ENCODE data around the gene C19orf25. TPM values are rescaled to one million over a fixed set of nuclear protein-coding genes. Genes with fewer than 3 reads are reported as not detected.
A peak's percentile ranks its signal among the peaks of the same experiment; 100 is the strongest.

Gene C19orf25
- total and polyA plus RNA-seq, 2 of the 13 experiments (the other 11 are each of a cell fraction or from before 2014, with no cell fraction given), result 14.2 to 32.4 TPM

DNA sequence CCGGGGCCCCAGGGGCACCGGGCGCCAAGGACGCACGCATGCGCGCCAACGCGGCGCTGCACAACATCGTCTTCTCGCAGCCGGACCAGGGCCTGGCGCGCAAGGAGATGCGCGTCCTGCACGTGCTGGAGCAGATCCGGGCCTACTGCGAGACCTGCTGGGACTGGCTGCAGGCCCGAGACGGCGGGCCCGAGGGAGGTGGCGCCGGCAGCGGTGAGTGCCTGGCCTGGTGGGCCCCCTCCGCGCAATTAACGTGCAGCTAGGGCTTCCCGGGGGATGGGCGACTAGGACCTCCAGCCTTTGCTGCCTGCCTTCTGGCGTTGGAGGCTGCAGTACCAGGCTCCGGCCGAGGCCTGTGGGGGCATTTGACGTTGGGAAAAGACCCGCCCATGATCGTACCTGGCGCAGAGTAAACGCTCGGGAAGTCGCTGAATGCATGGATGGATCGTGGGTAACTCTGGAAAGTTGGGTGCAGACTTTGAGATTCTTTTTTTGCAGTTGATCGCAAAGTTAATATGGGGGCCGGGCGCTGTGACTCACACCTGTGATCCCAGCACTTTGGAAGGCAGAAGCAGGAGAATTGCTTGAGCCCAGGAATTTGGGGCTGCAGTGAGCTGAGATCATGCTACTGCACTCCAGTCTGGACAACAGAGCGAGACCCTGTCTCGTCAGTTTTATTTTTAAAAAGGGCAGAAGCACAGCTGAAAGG, 21.8 kb downstream of the C19orf25 start (continued):
- TF ChIP-seq ZNF574 (CRISPR knock-in tag; IDR thresholded peaks at IDR 0.05) (no peak), CCDC6 (CRISPR knock-in tag; IDR thresholded peaks at IDR 0.05) (no peak), FOXA3 (CRISPR knock-in tag; IDR thresholded peaks at IDR 0.05) (no peak), ZNF317 (CRISPR knock-in tag; IDR thresholded peaks at IDR 0.05) (no peak), KAT2B (IDR thresholded peaks at IDR 0.05; ENCODE audit: borderline replicate concordance, low read depth, low read length) (no peak), ZNF510 (CRISPR knock-in tag; IDR thresholded peaks at IDR 0.05; ENCODE audit: low read depth) (no peak), HOXA7 (CRISPR knock-in tag; IDR thresholded peaks at IDR 0.05) (no peak), RAD51 (IDR thresholded peaks at IDR 0.05; ENCODE audit: borderline replicate concordance) (no peak), ZNF850 (CRISPR knock-in tag; conservative IDR thresholded peaks at IDR 0.05) (no peak), ZFP90 (CRISPR knock-in tag; IDR thresholded peaks at IDR 0.05; ENCODE audit: borderline replicate concordance) (0 out of 2 replicates have a peak, but pooled peaks have one; percentile 34), GFI1 (CRISPR knock-in tag; IDR thresholded peaks at IDR 0.05; ENCODE audit: borderline replicate concordance) (no peak), CHD4 (IDR thresholded peaks at IDR 0.05; ENCODE audit: borderline replicate concordance, low read length) (no peak), EP300 (IDR thresholded peaks at IDR 0.05; ENCODE audit: low read depth in 2 of 2, low read length in 2 of 2) (no peak), EP300 (CRISPR knock-in tag; IDR thresholded peaks at IDR 0.05; ENCODE audit: borderline replicate concordance) (no peak), ARID5B (CRISPR knock-in tag; IDR thresholded peaks at IDR 0.05) (no peak), FOXA1 (IDR thresholded peaks at IDR 0.05) (no peak), FOXA1 (CRISPR knock-in tag; IDR thresholded peaks at IDR 0.05) (no peak), HOXD1 (CRISPR knock-in tag; IDR thresholded peaks at IDR 0.05) (no peak)
- TF ChIP-seq, protein P1, sequence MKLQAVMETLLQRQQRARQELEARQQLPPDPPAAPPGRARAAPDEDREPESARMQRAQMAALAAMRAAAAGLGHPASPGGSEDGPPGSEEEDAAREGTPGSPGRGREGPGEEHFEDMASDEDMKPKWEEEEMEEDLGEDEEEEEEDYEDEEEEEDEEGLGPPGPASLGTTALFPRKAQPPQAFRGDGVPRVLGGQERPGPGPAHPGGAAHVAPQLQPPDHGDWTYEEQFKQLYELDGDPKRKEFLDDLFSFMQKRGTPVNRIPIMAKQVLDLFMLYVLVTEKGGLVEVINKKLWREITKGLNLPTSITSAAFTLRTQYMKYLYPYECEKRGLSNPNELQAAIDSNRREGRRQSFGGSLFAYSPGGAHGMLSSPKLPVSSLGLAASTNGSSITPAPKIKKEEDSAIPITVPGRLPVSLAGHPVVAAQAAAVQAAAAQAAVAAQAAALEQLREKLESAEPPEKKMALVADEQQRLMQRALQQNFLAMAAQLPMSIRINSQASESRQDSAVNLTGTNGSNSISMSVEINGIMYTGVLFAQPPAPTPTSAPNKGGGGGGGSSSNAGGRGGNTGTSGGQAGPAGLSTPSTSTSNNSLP (IDR thresholded peaks at IDR 0.05; ENCODE audit: low read depth, low read length), result no peak
- TF ChIP-seq, protein P2, sequence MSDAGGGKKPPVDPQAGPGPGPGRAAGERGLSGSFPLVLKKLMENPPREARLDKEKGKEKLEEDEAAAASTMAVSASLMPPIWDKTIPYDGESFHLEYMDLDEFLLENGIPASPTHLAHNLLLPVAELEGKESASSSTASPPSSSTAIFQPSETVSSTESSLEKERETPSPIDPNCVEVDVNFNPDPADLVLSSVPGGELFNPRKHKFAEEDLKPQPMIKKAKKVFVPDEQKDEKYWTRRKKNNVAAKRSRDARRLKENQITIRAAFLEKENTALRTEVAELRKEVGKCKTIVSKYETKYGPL (CRISPR knock-in tag; IDR thresholded peaks at IDR 0.05), result no peak
